Measurements from ENCODE around the gene TMEM131.

TMEM131 gene

GRCh38 chr2:97759727-97760407 lies 235.9 kb downstream of the TMEM131 start:
- DNase-seq (ENCODE audit: low spot score): no peak

DNA sequence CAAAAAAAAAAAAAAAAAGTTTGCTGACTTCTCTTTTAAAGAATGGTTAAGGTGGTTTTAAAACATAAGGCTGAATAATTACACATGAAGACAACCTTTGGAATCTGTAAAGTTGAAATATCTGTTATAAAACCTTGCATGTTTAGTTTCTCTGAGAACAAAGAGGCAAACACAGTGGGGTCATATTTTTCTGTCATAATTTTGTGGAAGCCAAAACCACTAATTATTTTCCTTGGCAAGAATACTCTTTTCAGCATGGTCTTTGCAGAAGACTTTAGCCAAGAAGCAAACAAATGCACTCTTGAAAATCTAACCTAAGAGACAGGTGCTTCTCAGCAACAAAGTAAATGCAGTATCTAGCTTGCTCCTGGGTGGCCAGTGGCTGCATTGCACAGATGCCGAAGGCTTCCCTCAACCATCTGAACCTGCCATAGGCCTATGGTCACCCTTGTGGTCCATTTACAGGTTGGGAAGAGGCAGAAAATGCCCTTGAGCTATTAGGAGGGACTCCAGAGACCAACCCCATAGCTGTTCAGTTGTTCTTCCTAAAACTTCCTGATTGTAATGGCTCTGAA lies 237.5 kb downstream of the TMEM131 start:
- DNase-seq (ENCODE audit: low spot score): no peak

DNA sequence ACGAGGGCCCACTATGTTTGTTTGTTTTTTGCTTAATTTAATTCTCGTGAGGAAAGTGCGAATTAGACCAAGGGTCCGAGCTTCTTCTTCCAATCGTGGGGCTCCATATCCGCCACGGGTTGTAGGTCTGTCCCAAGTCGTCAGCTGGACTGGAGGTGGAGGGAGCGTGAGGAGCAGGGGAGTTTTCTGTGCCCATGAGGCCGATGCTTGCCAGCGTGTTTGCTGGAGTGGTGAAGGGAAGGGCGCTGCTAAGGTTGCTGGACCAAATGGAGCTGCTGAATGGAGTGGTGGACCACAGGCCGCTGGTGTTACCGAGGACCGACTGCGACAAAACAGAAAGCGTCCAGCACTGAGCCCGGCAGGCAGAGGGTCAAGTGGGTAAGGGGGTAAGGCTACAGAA lies 238.7 kb downstream of the TMEM131 start:
- DNase-seq (ENCODE audit: low spot score): no peak

- DNase-seq (ENCODE audit: low spot score): no peak
Observed at GRCh38 chr2:97755491-97755890, 240.3 kb downstream of the TMEM131 start.

GRCh38 chr2:97754690-97755346 lies 240.9 kb downstream of the TMEM131 start:
- no peak for DNase-seq (ENCODE audit: low spot score)

- no peak for DNase-seq (ENCODE audit: low spot score)
Observed at GRCh38 chr2:97752342-97753334, 243.1 kb downstream of the TMEM131 start.

DNA sequence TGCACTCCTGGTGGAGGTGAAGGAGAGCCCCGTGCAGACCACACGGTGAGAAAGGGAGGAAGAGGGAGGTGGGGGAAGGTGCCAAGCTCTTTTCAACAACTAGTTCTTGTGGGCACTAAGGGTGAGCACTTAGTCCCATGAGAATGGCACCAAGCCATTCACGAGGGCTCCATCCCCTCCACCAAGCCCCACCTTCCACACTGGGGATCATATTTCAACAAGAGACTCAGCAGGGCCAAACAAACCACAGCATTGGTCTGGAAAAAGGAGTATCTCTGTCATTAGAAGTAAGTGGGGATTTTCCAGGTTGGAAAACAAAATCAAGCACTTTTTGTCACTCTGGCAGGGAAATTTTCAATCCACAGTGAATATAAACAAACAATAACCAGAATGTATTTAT lies 244.0 kb downstream of the TMEM131 start:
- DNase-seq (ENCODE audit: low spot score): no peak

GRCh38 chr2:97750017-97750416 lies 245.7 kb downstream of the TMEM131 start:
- no peak for DNase-seq (ENCODE audit: low spot score)

DNA sequence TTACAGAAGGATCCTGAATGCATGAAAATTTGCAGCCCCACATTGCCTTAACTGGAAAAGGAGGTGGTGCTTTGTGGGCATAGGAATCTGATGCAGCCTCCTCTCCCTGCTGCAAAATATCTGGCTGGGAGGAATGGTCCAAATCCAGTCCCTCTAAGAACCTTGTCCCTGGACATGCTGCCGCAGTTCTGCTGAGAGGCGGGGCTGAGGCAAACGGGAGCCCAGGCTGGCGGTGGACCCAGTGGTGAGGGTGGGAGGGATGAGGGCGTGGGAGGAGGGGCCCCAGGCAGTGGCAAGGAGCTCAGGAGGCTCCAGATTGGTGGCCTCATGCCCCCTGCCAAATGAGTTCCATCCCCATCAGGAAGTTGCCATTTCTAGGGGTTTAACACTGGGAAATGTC lies 246.2 kb downstream of the TMEM131 start:
- no peak for DNase-seq (ENCODE audit: low spot score)

- no peak for DNase-seq (ENCODE audit: low spot score)
Observed at GRCh38 chr2:97747716-97748115, 248.0 kb downstream of the TMEM131 start.

- no peak for DNase-seq (ENCODE audit: low spot score)
Observed at GRCh38 chr2:97747285-97747684, 248.5 kb downstream of the TMEM131 start.

GRCh38 chr2:97745474-97746174 lies 250.1 kb downstream of the TMEM131 start:
- DNase-seq (ENCODE audit: low spot score): no peak

GRCh38 chr2:97743913-97744312 lies 251.8 kb downstream of the TMEM131 start:
- DNase-seq (ENCODE audit: low spot score): no peak

DNA sequence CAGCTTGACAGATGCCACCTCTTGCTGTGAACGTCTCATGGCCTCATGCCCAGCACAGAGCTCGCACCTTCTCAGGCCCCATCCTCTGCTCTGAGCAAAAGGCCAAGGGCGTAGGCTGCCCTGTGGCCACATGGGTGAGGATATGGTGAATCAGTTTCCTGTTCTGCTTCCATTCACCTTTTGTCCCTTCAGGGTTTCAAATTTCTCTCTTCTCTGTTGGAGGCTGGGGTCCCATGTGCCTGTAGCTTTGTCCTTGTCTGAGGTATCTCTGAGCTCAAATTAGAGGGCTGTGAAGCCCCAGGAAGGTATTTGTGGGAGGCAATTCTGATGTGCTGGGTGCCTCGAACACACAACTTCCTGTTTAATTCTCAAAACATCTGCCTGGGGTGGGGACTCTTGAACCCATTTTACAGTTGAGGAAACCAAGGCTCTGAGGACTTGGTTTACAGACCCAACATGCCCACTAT lies 253.3 kb downstream of the TMEM131 start:
- no peak for DNase-seq (ENCODE audit: low spot score)

DNA sequence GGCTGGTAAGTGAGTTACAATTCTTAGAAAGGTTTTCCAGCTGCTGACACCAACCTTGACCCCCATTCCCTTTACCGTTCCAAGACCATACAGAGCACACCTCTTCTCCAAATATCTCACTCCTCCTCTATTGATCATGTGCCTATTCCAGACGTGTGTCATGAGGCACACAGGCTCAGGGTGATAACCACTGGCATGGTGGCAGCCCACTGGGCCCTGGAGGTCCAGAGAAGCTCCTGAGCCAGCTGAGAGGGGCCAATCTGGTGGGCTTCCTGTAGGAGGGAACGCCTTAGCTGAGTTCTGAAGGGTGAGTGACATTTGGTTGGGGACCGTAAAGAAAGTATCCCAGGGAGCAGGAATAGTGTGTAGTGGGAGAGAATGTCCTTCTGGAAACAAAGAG lies 254.1 kb downstream of the TMEM131 start:
- DNase-seq (ENCODE audit: low spot score): no peak

DNA sequence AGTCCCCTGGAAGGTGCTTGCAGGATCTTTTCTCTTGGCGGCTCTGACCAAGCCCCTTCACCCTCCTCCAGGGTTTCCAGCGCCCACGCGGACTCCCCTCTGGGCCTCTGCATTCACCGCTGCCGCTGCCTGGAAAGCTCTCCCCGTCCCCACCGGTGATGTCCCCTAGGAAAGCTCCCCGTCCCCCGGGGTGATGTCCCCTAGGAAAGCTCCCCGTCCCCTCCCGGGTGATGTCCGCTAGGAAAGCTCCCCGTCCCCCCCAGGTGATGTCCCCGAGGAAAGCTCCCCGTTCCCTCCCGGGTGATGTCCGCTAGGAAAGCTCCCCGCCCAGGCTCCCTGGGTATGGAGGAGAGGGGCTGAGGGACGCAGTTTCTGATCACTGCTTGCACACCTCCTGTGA lies 254.5 kb downstream of the TMEM131 start:
- DNase-seq (ENCODE audit: low spot score): no peak

DNA sequence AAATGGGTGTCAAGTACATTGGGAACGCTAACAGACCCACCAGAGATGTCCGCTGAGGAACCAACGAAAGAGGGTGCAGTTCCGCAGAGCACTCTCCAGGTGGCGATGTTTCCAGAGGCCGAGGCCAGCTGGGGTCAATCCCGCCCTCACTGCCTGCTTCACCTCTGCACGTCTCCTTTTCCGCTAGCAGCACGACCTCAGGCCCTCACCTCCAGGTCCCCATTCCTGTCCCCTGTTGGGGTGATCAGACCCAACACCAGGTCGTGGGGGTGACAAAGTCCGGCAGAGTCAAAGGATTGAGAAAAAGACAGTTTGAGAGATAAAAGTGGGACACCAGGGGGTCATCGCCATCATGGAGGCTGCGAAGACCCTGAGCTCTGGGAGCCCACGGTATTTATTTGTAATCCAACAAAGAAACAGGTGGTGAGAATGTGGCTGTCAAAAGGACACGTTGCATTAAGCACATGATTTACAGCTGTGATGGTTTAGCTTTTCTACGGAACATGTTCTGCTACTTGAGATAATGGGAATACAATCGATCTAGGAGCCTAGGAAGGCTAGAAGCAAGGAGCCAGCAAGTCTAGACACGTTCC lies 255.1 kb downstream of the TMEM131 start:
- peak; percentile 58 for DNase-seq (ENCODE audit: low spot score)

GRCh38 chr2:97739893-97740245 lies 255.9 kb downstream of the TMEM131 start:
- no peak for DNase-seq (ENCODE audit: low spot score)

DNA sequence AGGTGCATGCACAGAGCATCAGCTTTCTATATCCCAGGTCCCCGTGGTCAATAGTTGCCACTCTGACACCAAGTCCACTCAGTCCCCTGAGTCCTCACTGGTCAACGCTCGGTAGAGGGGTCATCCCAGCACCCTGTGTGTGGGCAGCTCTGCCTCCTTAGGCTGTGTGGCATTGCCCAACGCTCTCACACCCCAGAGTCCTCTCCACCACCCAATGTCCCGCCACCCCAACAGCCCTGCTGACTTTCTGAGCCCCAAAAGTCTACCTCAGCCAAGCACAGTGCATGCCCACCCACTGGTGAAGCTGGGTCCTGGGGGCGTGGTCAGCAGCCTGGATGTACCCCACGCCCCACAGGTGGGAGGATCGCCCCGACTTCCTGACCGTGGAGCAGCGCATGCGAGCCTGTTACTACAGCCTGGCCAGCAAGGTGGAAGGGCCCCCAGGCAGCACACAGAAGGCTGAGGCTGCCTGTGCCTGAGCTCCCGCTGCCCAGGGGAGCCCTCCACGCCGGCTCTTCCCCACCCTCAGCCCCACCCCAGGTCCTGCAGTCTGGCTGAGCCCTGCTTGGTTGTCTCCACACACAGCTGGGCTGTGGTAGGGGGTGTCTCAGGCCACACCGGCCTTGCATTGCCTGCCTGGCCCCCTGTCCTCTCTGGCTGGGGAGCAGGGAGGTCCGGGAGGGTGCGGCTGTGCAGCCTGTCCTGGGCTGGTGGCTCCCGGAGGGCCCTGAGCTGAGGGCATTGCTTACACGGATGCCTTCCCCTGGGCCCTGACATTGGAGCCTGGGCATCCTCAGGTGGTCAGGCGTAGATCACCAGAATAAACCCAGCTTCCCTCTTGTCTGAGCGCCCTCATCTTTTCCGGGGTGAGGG lies 256.5 kb downstream of the TMEM131 start:
- no peak for DNase-seq (ENCODE audit: low spot score)
